Neural progenitor cell (in vitro differentiated cells): ENCODE results near the gene MTX1. TPM values are rescaled to one million over a fixed set of nuclear protein-coding genes. Genes with fewer than 3 reads are reported as not detected.

Experiments
- DNase-seq: peaks from one replicate; pipeline ENCODE4 v3.0.0-alpha.2; 2016; ENCODE audit warnings: low spot score
- H2AFZ ChIP-seq: fragments of 200-600 bp; sonication (generic); replicated peaks from 2 replicates; pipeline ENCODE4 v1.6.1; 2016; ENCODE audit warnings: antibody characterized with exemption
- H3F3A ChIP-seq: fragments of 200-600 bp; sonication (generic); 2 replicates; pipeline ENCODE4 v1.6.1; 2016; ENCODE audit warnings: antibody characterized with exemption, low read depth
- H3K27ac ChIP-seq: fragments of 200-600 bp; sonication (generic); 2 replicates; pipeline ENCODE4 v1.5.1; 2016; ENCODE audit warnings: mild to moderate bottlenecking
- H3K27me3 ChIP-seq: fragments of 200-600 bp; sonication (generic); 2 replicates; pipeline ENCODE4 v1.6.1; 2016; ENCODE audit warnings: mild to moderate bottlenecking, moderate library complexity
- H3K36me3 ChIP-seq: fragments of 200-600 bp; sonication (generic); 2 replicates; pipeline ENCODE4 v1.5.1; 2016
- H3K4me1 ChIP-seq: fragments of 200-600 bp; sonication (generic); 2 replicates; pipeline ENCODE4 v1.6.1; 2016; ENCODE audit warnings: mixed run types
- H3K4me2 ChIP-seq: fragments of 200-600 bp; sonication (generic); 2 replicates; pipeline ENCODE4 v1.6.1; 2016
- H3K4me3 ChIP-seq: fragments of 200-600 bp; sonication (generic); 2 replicates; pipeline ENCODE4 v1.5.1; 2016
- H3K79me2 ChIP-seq: fragments of 200-600 bp; sonication (generic); 2 replicates; pipeline ENCODE4 v1.6.1; 2016; ENCODE audit warnings: low read depth
- H3K9ac ChIP-seq: fragments of 200-600 bp; sonication (generic); 2 replicates; pipeline ENCODE4 v1.6.1; 2016
- H3K9me3 ChIP-seq: fragments of 200-600 bp; sonication (generic); 2 replicates; pipeline ENCODE4 v1.5.1; 2016; ENCODE audit warnings: low read depth
- H4K20me1 ChIP-seq: fragments of 200-600 bp; sonication (generic); 2 replicates; pipeline ENCODE4 v1.6.1; 2016; ENCODE audit warnings: low read depth
- H3K27ac Mint-ChIP-seq: 3 replicates; pipeline ENCODE4 v1.8.0; 2021; ENCODE audit warnings: mixed read lengths
- H3K27me3 Mint-ChIP-seq: 2 replicates; pipeline ENCODE4 v1.8.0; 2022; ENCODE audit warnings: low read depth, mild to moderate bottlenecking, inconsistent platforms, moderate library complexity, mixed read lengths; ENCODE audit not compliant: insufficient read depth
- H3K36me3 Mint-ChIP-seq: 3 replicates; pipeline ENCODE4 v1.8.0; 2021; ENCODE audit warnings: mixed read lengths
- H3K4me1 Mint-ChIP-seq: 3 replicates; pipeline ENCODE4 v1.8.0; 2021; ENCODE audit warnings: mixed read lengths
- H3K4me3 Mint-ChIP-seq: 3 replicates; pipeline ENCODE4 v1.8.0; 2021; ENCODE audit warnings: mild to moderate bottlenecking, moderate library complexity, mixed read lengths
- H3K9me3 Mint-ChIP-seq: 3 replicates; pipeline ENCODE4 v1.8.0; 2020; ENCODE audit warnings: mixed read lengths
- CTCF ChIP-seq: fragments of 200-600 bp; sonication (generic); IDR thresholded peaks from 2 replicates; pipeline ENCODE4 v1.5.1; 2017; ENCODE audit warnings: antibody characterized with exemption, mild to moderate bottlenecking
- EZH2 ChIP-seq: fragments of 200-600 bp; sonication (generic); IDR thresholded peaks from 2 replicates; pipeline ENCODE4 v1.6.1; 2017; ENCODE audit warnings: antibody characterized with exemption, mild to moderate bottlenecking, moderate library complexity
- EZH2phosphoT487 ChIP-seq: fragments of 200-600 bp; sonication (generic); IDR thresholded peaks from 2 replicates; pipeline ENCODE4 v1.6.1; 2017; ENCODE audit warnings: antibody characterized with exemption
- total RNA-seq: library from RNA; depleted of rRNA; stranded (reverse); fragments of >200 nt; gene quantifications from 2 replicates; pipeline ENCODE4 v1.2.3, GENCODE V29; 2015; ENCODE audit warnings: low replicate concordance

MTX1 gene
- total RNA-seq, 1 donor from 2014 or later, result 25.6 TPM

DNA sequence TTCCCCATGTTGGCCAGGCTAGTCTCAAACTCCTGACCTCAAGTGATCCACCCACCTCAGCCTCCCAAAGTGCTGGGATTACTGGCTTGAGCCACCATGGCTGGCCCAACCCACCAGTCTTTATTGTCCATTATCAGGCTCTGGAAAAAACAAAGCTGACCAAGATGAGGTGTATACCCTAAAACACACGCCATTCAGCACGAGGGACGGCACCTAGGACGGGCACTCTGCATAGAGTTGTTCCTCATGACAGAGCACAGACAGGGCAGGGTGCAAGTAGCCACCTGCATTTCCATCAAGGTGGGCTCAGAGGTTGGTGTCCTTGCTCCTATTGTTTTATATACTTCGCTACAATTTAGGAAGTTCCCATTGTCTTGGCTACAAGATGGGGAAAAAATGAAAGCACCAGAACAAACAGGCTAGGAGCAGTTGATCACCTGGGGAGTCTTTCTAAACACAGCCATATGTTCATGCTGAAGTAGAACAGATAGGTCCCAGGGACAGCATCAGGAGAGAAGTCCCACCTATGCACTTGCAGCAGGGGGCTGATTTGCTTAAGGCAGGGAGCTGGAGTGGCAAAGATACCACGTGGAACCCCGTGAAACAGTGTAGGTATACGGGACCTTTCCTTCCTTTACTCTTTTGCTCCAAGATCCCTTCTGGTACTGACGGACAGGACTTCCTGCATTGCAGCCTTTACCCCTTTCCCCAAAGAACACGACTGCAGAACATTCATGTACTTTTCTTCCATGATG lies 39.9 kb upstream of the MTX1 start:
- Histone ChIP-seq H3F3A (peaks cover 71% of the 10 kb centered on the region), H2AFZ (no peak overlapping the region), H3K27me3 (no peaks in the 10 kb centered on the region), H4K20me1 (no peaks in the 10 kb centered on the region), H3K4me1 (peaks cover 27% of the 10 kb centered on the region), H3K4me3 (no peak overlapping the region), H3K9ac (no peak overlapping the region), H3K27ac (no peak overlapping the region), H3K4me2 (no peak overlapping the region), H3K9me3 (no peaks in the 10 kb centered on the region), H3K79me2 (peaks cover 18% of the 10 kb centered on the region), H3K36me3 (no peaks in the 10 kb centered on the region)
- Mint-ChIP-seq H3K9me3 (peaks cover 11% of the 10 kb centered on the region), H3K4me1 (peaks cover 37% of the 10 kb centered on the region), H3K27me3 (peaks cover 15% of the 10 kb centered on the region), H3K4me3 (no peak overlapping the region), H3K27ac (no peak overlapping the region), H3K36me3 (peaks cover 4% of the 10 kb centered on the region)
- no peak for TF ChIP-seq CTCF
- no peak for TF ChIP-seq EZH2phosphoT487
- TF ChIP-seq EZH2, result no peak
- DNase-seq, result no peak

DNA sequence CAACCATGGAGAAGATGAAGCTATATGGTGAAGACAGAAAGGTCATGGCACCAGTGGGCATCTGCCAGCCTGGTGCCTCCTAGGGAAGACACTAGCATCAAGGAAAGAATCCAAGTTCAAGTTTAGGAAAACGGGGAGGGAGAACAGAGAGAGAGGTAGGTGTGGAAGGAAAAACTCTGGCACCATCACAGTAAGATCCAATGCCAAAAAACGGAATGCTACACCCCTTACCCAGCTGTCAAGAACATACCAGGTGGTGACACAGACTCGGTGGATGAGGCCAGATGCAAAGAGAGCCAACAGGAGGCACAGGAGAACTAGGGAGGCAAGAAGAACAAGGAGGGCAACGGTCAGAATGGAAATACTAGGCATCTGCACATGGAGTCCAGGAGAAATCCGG lies 39.0 kb upstream of the MTX1 start:
- no peak overlapping the region for H3K27ac Mint-ChIP-seq

DNA sequence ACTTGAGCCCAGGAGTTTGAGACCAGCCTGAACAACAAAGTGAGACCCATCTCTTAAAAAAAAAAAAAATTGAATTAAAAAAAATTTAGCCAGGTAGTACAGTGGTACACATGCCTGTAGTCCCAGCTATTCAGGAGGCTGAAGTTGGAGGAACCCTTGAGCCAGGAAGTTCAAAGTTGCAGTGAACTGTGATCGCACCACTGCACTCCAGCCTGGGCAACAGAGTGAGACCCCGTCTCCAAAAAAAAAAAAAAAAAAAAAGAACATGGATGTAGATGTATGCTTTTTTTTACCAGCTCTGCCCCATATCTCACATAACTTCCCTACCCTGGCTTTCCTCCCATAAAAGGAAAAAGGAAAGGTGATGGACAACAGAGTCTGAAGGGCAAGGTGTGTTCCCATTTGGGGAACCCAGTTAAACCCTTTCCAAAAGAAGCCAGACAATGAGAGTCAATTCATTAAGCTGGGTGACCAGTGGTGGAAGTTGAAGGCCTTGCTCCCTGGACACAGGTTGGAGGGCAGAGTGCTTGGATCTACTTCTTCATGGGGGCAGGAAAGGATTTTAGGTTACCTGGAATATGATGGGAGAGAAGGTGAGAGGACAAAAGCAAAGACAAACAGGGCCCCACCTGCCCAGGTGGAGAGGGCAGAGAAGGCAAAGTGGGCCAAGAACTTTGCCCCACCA lies 38.3 kb upstream of the MTX1 start:
- Histone ChIP-seq H3F3A (peaks cover 85% of the 10 kb centered on the region), H3K27me3 (no peaks in the 10 kb centered on the region), H3K4me2 (no peak overlapping the region), H3K9ac (no peak overlapping the region), H3K4me1 (peaks cover 27% of the 10 kb centered on the region), H4K20me1 (no peaks in the 10 kb centered on the region), H3K79me2 (peaks cover 26% of the 10 kb centered on the region), H3K27ac (no peak overlapping the region), H3K4me3 (no peak overlapping the region), H3K36me3 (no peaks in the 10 kb centered on the region), H3K9me3 (no peaks in the 10 kb centered on the region), H2AFZ (no peak overlapping the region)
- no peak overlapping the region for H3K4me3 Mint-ChIP-seq
- TF ChIP-seq EZH2 (no peak), EZH2phosphoT487 (no peak), CTCF (no peak)
- H3K27me3 Mint-ChIP-seq, result peaks cover 20% of the 10 kb centered on the region
- peaks cover 47% of the 10 kb centered on the region for H3K4me1 Mint-ChIP-seq
- no peak for DNase-seq
- peaks cover 4% of the 10 kb centered on the region for H3K36me3 Mint-ChIP-seq
- H3K27ac Mint-ChIP-seq, result no peak overlapping the region
- H3K9me3 Mint-ChIP-seq, result peaks cover 3% of the 10 kb centered on the region

More for the DNA sequence above, 39.0 kb upstream of the MTX1 start:
- no peak overlapping the region for H3K27ac ChIP-seq
- peaks cover 19% of the 10 kb centered on the region for H3K79me2 ChIP-seq
- H3K4me1 Mint-ChIP-seq, result peaks cover 40% of the 10 kb centered on the region
- no peak for DNase-seq
- peaks cover 27% of the 10 kb centered on the region for H3K4me1 ChIP-seq
- no peak overlapping the region for H3K4me2 ChIP-seq
- no peaks in the 10 kb centered on the region for H3K36me3 ChIP-seq
- H2AFZ ChIP-seq, result no peak overlapping the region
- peaks cover 80% of the 10 kb centered on the region for H3F3A ChIP-seq
- TF ChIP-seq CTCF (no peak), EZH2 (no peak), EZH2phosphoT487 (no peak)
- H3K9ac ChIP-seq, result no peak overlapping the region
- H3K9me3 ChIP-seq, result no peaks in the 10 kb centered on the region
- no peaks in the 10 kb centered on the region for H4K20me1 ChIP-seq
- peaks cover 16% of the 10 kb centered on the region for H3K27me3 Mint-ChIP-seq
- H3K36me3 Mint-ChIP-seq, result peaks cover 4% of the 10 kb centered on the region
- H3K4me3 ChIP-seq, result no peak overlapping the region
- H3K4me3 Mint-ChIP-seq, result peak overlapping the region; percentile 7
- no peaks in the 10 kb centered on the region for H3K27me3 ChIP-seq
- peaks cover 5% of the 10 kb centered on the region for H3K9me3 Mint-ChIP-seq
